Endothelial cell of umbilical vein (primary cell): ENCODE results near the gene AOC1. TPM values are rescaled to one million over a fixed set of nuclear protein-coding genes. Genes with fewer than 3 reads are reported as not detected.

Experiments used
- BruUV-seq: library from RNA; stranded (reverse); fragments of 400-500 nt; replicated peaks from 2 replicates; lab custom pipeline; 2021; lab: Mats Ljungman, UMichigan
- CTCF ChIA-PET: fragments of 300-600, 350-600 bp; sonication (Branson Sonifier 250); formaldehyde crosslinking; loops from one replicate; lab custom pipeline; 2021; ENCODE audit warnings: antibody characterized with exemption, inconsistent platforms; lab: Charles Lee
- POLR2A ChIA-PET: fragments of 300-600, 350-600 bp; sonication (Branson Sonifier 250); formaldehyde crosslinking; loops from one replicate; lab custom pipeline; 2021; ENCODE audit warnings: antibody characterized with exemption, inconsistent platforms; lab: Charles Lee
- DNase-seq: peaks from one replicate; pipeline ENCODE4 v3.0.0-alpha.2; 2011; ENCODE audit warnings: low read depth, low spot score
- FAIRE-seq: peaks from 2 replicates; lab custom pipeline; 2011; peaks lifted over from hg19 to GRCh38; lab: Jason Lieb, UNC
- H2AFZ ChIP-seq: 2 replicates; pipeline ENCODE4 v1.6.0; 2012; ENCODE audit warnings: low read depth, low read length, control low read depth, inconsistent platforms
- H3K27ac ChIP-seq: 2 replicates; pipeline ENCODE4 v1.5.1; 2011; ENCODE audit warnings: low read depth, mild to moderate bottlenecking, control low read depth, low read length, moderate library complexity; ENCODE audit not compliant: insufficient read depth
- H3K27me3 ChIP-seq, 2 experiments: 2 replicates each; pipeline versions ENCODE4 v1.6.0 to v1.6.1; 2011; ENCODE audit warnings: low read length in 2 of 2, mixed read lengths in 1 of 2; ENCODE audit not compliant: control insufficient read depth in 2 of 2, insufficient read depth in 2 of 2
- H3K36me3 ChIP-seq, 2 experiments: 2 replicates in 1 of 2; 3 replicates in 1 of 2; pipeline ENCODE4 v1.5.1; 2011; ENCODE audit warnings: low read length in 2 of 2, mild to moderate bottlenecking in 1 of 2, moderate library complexity in 1 of 2; ENCODE audit not compliant: control insufficient read depth in 2 of 2, insufficient read depth in 2 of 2; ENCODE audit errors: extremely low read depth in 1 of 2
- H3K4me1 ChIP-seq: 3 replicates; pipeline ENCODE4 v1.5.1; 2011; ENCODE audit warnings: mild to moderate bottlenecking, low read length; ENCODE audit not compliant: control insufficient read depth, insufficient read depth; ENCODE audit errors: extremely low read depth
- H3K4me2 ChIP-seq: 2 replicates; pipeline ENCODE4 v1.6.1; 2011; ENCODE audit warnings: low read length, control low read depth, mixed read lengths; ENCODE audit not compliant: insufficient read depth
- H3K4me3 ChIP-seq, 3 experiments: fragments of 200-600 bp in 1 of 3; sonication (generic), shearing (Covaris generic) in 1 of 3; replicated peaks in 1 of 3; 2 replicates each; pipeline ENCODE4 v1.5.1; 2011 to 2016; ENCODE audit warnings: control low read depth in 3 of 3, low read length in 3 of 3, mild to moderate bottlenecking in 2 of 3, inconsistent platforms in 1 of 3, low read depth in 1 of 3, moderate library complexity in 1 of 3; ENCODE audit not compliant: insufficient read depth in 1 of 3
- H3K79me2 ChIP-seq: 2 replicates; pipeline ENCODE4 v1.6.0; 2012; ENCODE audit warnings: low read length, inconsistent platforms; ENCODE audit not compliant: control insufficient read depth, insufficient read depth
- H3K9ac ChIP-seq: replicated peaks from 2 replicates; pipeline ENCODE3; 2011; ENCODE audit warnings: low read length, control low read depth; ENCODE audit not compliant: insufficient read depth; ENCODE audit errors: extremely low read depth
- H3K9me1 ChIP-seq: replicated peaks from 3 replicates; pipeline ENCODE4 v1.6.0; 2011; ENCODE audit warnings: mild to moderate bottlenecking, low read length; ENCODE audit not compliant: control insufficient read depth, insufficient read depth; ENCODE audit errors: extremely low read depth
- H3K9me3 ChIP-seq: replicated peaks from 2 replicates; pipeline ENCODE4 v1.5.1; 2012; ENCODE audit warnings: low read length, inconsistent platforms; ENCODE audit not compliant: control insufficient read depth, insufficient read depth
- H4K20me1 ChIP-seq: replicated peaks from 2 replicates; pipeline ENCODE3; 2011; ENCODE audit warnings: mild to moderate bottlenecking, low read length; ENCODE audit not compliant: control insufficient read depth, insufficient read depth; ENCODE audit errors: extremely low read depth
- EZH2 ChIP-seq: IDR thresholded peaks from 2 replicates; pipeline ENCODE4 v1.6.1; 2012; ENCODE audit warnings: borderline replicate concordance, low read depth, mild to moderate bottlenecking, moderate library complexity, low read length, inconsistent platforms; ENCODE audit not compliant: severe bottlenecking
- FOS ChIP-seq: IDR thresholded peaks from 2 replicates; pipeline ENCODE4 v1.6.1; 2011; ENCODE audit warnings: mild to moderate bottlenecking, low read length, moderate library complexity, borderline replicate concordance; ENCODE audit not compliant: insufficient read depth
- GATA2 ChIP-seq: IDR thresholded peaks from 2 replicates; pipeline ENCODE4 v1.7.0; 2011; ENCODE audit warnings: low read depth, mild to moderate bottlenecking, moderate library complexity, mixed read lengths, low read length; ENCODE audit not compliant: insufficient read length, insufficient read depth
- JUN ChIP-seq: IDR thresholded peaks from 2 replicates; pipeline ENCODE4 v1.6.1; 2011; ENCODE audit warnings: borderline replicate concordance, low read depth; ENCODE audit not compliant: insufficient read length, insufficient read depth
- MAX ChIP-seq: IDR thresholded peaks from 2 replicates; pipeline ENCODE4 v1.6.1; 2011; ENCODE audit not compliant: insufficient read depth, insufficient read length
- MYC ChIP-seq: IDR thresholded peaks from one replicate; pipeline ENCODE4 v1.6.1; 2011; ENCODE audit warnings: mild to moderate bottlenecking, low read depth, low read length
- POLR2A ChIP-seq: IDR thresholded peaks from 2 replicates; pipeline ENCODE4 v1.6.1; 2012; ENCODE audit warnings: low read depth, mild to moderate bottlenecking, control low read depth, low read length
- POLR2AphosphoS5 ChIP-seq: IDR thresholded peaks from 2 replicates; pipeline ENCODE4 v1.6.1; 2012; ENCODE audit warnings: low read depth, mild to moderate bottlenecking, control low read depth, low read length, moderate library complexity; ENCODE audit not compliant: insufficient read depth
- dilution Hi-C: fragments of 300-500 bp; cut with MboI; formaldehyde crosslinking; loops from one replicate; pipeline ENCODE4 v1.15.0; 2019; ENCODE audit warnings: low sequenced_read_pairs; ENCODE audit not compliant: extremely low pct_ligation_motif_present
- intact Hi-C: fragments of 100-400 bp; cut with micrococcal nuclease; formaldehyde crosslinking; loops from one replicate; pipeline ENCODE4 v1.10.0; 2022
- polyA plus RNA-seq, 4 experiments: library from polyadenylated mRNA; depleted of rRNA in 3 of 4; stranded (reverse) in 3 of 4; unstranded in 1 of 4; fragments of >200 nt; gene quantifications; 2 replicates each; pipeline versions ENCODE4 v1.2.1 to v1.2.3, GENCODE V29; 2011 to 2012; ENCODE audit warnings: missing spikeins in 1 of 4
- total RNA-seq: library from RNA; stranded (reverse); gene quantifications from 2 replicates; pipeline ENCODE4 v1.2.3, GENCODE V29; 2021
- TF ChIP-seq, protein P1 (sequence below), 2 donors: IDR thresholded peaks; 1 replicate in 1 of 2; 2 replicates in 1 of 2; pipeline ENCODE4 v1.5.1; 2011; ENCODE audit warnings: low read length in 2 of 2, mild to moderate bottlenecking in 2 of 2, moderate library complexity in 2 of 2, control low read depth in 1 of 2, inconsistent platforms in 1 of 2, low read depth in 1 of 2; ENCODE audit not compliant: insufficient read depth in 1 of 2; ENCODE audit errors: extremely low read depth in 1 of 2

AOC1 gene
- total and polyA plus RNA-seq, 2 donors (not counting 3 experiments of a cell fraction or from before 2014, with no cell fraction given), result not detected

DNA sequence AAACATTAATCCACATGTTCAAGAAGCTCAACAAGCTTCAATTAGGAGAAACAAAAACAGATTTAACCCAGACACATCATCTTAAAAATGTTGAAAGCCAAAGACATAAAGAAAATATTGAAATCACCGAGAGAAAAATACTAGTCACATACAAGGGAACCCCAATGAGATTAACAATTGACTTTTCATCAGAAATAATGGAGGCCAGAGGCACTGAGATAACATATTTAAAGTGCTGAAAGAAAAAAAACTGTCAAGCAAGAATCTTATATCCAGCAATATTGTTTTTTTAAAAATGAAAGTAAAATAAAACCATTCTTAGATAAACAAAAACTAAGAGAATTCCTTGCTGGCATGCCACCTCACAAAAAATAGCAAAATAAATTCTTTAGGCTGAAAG is 28.9 kb downstream of the AOC1 start:
- no peak for FAIRE-seq
- Histone ChIP-seq H2AFZ (no peak overlapping the region), H3K4me1 (peaks cover 10% of the 10 kb centered on the region), H3K9ac (peak overlapping the region; percentile 3), H4K20me1 (no peaks in the 10 kb centered on the region), H3K4me2 (no peak overlapping the region), H3K9me1 (no peaks in the 10 kb centered on the region), H3K27ac (no peak overlapping the region), H3K9me3 (no peaks in the 10 kb centered on the region), H3K4me3 (no peak overlapping the region), H3K79me2 (no peaks in the 10 kb centered on the region), H3K36me3 (no peaks in the 10 kb centered on the region), H3K27me3 (peaks cover 16 to 41% of the 10 kb centered on the region in 2 experiments)
- TF ChIP-seq POLR2A (no peak), POLR2AphosphoS5 (no peak), MYC (no peak), FOS (no peak)
- dilution Hi-C loops (no loop called here), intact Hi-C loops (no loop called here)
- ChIA-PET CTCF (interaction anchor here (1.2 to 3.9 kb wide), 4 partner anchors 13 to 105 kb away, joined by 3 to 29 read pairs (median 8); no protein-coding TSS in a partner anchor), POLR2A (no interaction called here)
- no peak for DNase-seq
- no TSS peak for BruUV-seq

DNA sequence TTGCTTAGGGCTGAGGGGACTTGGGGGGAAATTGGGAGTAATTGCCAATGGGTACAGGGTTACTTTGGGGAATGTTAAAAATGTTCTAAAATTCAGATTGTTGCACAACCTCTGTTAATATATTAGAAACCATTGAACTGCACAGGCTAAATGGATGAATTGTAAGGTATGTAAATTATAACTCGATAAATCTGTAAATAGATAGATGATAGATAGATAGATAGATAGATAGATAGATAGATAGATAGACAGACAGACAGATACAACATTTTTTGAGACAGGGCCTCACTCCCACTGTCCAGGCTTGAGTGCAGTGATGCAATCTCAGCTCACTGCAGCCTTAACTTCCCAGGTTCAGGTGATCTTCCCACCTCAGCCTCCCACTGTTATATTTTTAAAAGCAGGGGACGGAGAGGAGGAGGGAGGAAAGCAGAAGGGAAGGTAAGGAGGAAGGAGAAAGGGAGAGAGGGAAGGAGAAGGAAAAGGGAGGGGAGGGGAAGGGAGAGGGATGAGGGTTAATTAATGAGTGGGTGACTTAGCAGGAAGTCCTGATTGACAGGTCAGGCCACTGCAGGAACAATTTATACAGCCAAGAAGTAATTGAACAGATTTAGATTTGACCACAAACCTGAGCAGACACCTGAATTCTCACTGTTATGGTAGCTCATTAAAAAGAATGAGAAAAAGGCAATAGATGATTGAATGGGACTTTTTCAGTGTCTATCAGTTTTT is 38.7 kb downstream of the AOC1 start:
- FAIRE-seq, result no peak
- Histone ChIP-seq H3K4me3 (no peak overlapping the region), H3K4me2 (no peak overlapping the region), H4K20me1 (no peaks in the 10 kb centered on the region), H3K9ac (no peak overlapping the region), H3K9me3 (no peaks in the 10 kb centered on the region), H3K36me3 (no peaks in the 10 kb centered on the region), H3K27ac (no peak overlapping the region), H2AFZ (no peak overlapping the region), H3K79me2 (no peaks in the 10 kb centered on the region), H3K9me1 (no peaks in the 10 kb centered on the region), H3K4me1 (no peaks in the 10 kb centered on the region), H3K27me3 (peaks cover 3 to 4% of the 10 kb centered on the region in 2 experiments)
- no peak for TF ChIP-seq MYC
- no peak for TF ChIP-seq MAX
- TF ChIP-seq GATA2, result no peak
- no peak for TF ChIP-seq EZH2
- no peak for TF ChIP-seq POLR2AphosphoS5
- TF ChIP-seq JUN, result no peak
- TF ChIP-seq, protein P1, sequence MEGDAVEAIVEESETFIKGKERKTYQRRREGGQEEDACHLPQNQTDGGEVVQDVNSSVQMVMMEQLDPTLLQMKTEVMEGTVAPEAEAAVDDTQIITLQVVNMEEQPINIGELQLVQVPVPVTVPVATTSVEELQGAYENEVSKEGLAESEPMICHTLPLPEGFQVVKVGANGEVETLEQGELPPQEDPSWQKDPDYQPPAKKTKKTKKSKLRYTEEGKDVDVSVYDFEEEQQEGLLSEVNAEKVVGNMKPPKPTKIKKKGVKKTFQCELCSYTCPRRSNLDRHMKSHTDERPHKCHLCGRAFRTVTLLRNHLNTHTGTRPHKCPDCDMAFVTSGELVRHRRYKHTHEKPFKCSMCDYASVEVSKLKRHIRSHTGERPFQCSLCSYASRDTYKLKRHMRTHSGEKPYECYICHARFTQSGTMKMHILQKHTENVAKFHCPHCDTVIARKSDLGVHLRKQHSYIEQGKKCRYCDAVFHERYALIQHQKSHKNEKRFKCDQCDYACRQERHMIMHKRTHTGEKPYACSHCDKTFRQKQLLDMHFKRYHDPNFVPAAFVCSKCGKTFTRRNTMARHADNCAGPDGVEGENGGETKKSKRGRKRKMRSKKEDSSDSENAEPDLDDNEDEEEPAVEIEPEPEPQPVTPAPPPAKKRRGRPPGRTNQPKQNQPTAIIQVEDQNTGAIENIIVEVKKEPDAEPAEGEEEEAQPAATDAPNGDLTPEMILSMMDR (IDR thresholded peaks at IDR 0.05; ENCODE audit: extremely low read depth in 1 of 2, insufficient read depth in 1 of 2, low read depth in 1 of 2, low read length in 2 of 2), result no peak
- no peak for TF ChIP-seq FOS
- TF ChIP-seq POLR2A, result no peak
- POLR2A ChIA-PET, result no interaction called here
- dilution Hi-C loops (no loop called here), intact Hi-C loops (no loop called here)
- no TSS peak for BruUV-seq
- CTCF ChIA-PET, result interaction anchor here (1.2 to 1.8 kb wide), 2 partner anchors 11 to 127 kb away, joined by 3 to 4 read pairs; no protein-coding TSS in a partner anchor
- DNase-seq, result no peak
